ENCODE measurements around the gene OR2T27. TPM values are rescaled to one million over a fixed set of nuclear protein-coding genes. Genes with fewer than 3 reads are reported as not detected.

OR2T27 gene
- total and polyA plus RNA-seq, 9 of the 15 experiments (the other 6 are each of a cell fraction or from before 2014, with no cell fraction given) = not detected

- no peak for TF ChIP-seq TCF3 (CRISPR knock-in tag; IDR thresholded peaks at IDR 0.05)
- TF ChIP-seq CHD1 (IDR thresholded peaks at IDR 0.05; ENCODE audit: low read length) = no peak
- no peak for TF ChIP-seq ZBTB34 (CRISPR knock-in tag; IDR thresholded peaks at IDR 0.05)
- TF ChIP-seq ZNF408 (CRISPR knock-in tag; IDR thresholded peaks at IDR 0.05; ENCODE audit: low read depth) = no peak
- peak; percentile 59 for TF ChIP-seq MAFG (tag; conservative IDR thresholded peaks at IDR 0.05)
- TF ChIP-seq, protein P1, sequence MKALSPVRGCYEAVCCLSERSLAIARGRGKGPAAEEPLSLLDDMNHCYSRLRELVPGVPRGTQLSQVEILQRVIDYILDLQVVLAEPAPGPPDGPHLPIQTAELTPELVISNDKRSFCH (CRISPR knock-in tag; IDR thresholded peaks at IDR 0.05) = no peak
- TF ChIP-seq, protein P1 (tag; IDR thresholded peaks at IDR 0.05) = no peak
- TF ChIP-seq SMARCA5 (IDR thresholded peaks at IDR 0.05) = no peak
- TF ChIP-seq ZNF431 (CRISPR knock-in tag; IDR thresholded peaks at IDR 0.05) = no peak
- no peak for TF ChIP-seq ZNF134 (CRISPR knock-in tag; conservative IDR thresholded peaks at IDR 0.05)
- TF ChIP-seq TAF7 (tag; IDR thresholded peaks at IDR 0.05) = no peak
- TF ChIP-seq ZNF277 (CRISPR knock-in tag; IDR thresholded peaks at IDR 0.05; ENCODE audit: borderline replicate concordance) = no peak
- no peak for TF ChIP-seq SOX6 (IDR thresholded peaks at IDR 0.05)
- TF ChIP-seq ZNF282 (CRISPR knock-in tag; IDR thresholded peaks at IDR 0.05) = no peak
- no peak for TF ChIP-seq PYGO2 (tag; IDR thresholded peaks at IDR 0.05)
- TF ChIP-seq SIRT6 (IDR thresholded peaks at IDR 0.05; ENCODE audit: low read depth, low read length) = no peak
- no peak for TF ChIP-seq MYBL2 (IDR thresholded peaks at IDR 0.05; ENCODE audit: low read depth)
- no peak for TF ChIP-seq MYBL2 (CRISPR knock-in tag; IDR thresholded peaks at IDR 0.05; ENCODE audit: borderline replicate concordance)
- no peak for TF ChIP-seq U2AF1 (optimal IDR thresholded peaks at IDR 0.05; ENCODE audit: low read depth, low read length)
- TF ChIP-seq, protein P2, sequence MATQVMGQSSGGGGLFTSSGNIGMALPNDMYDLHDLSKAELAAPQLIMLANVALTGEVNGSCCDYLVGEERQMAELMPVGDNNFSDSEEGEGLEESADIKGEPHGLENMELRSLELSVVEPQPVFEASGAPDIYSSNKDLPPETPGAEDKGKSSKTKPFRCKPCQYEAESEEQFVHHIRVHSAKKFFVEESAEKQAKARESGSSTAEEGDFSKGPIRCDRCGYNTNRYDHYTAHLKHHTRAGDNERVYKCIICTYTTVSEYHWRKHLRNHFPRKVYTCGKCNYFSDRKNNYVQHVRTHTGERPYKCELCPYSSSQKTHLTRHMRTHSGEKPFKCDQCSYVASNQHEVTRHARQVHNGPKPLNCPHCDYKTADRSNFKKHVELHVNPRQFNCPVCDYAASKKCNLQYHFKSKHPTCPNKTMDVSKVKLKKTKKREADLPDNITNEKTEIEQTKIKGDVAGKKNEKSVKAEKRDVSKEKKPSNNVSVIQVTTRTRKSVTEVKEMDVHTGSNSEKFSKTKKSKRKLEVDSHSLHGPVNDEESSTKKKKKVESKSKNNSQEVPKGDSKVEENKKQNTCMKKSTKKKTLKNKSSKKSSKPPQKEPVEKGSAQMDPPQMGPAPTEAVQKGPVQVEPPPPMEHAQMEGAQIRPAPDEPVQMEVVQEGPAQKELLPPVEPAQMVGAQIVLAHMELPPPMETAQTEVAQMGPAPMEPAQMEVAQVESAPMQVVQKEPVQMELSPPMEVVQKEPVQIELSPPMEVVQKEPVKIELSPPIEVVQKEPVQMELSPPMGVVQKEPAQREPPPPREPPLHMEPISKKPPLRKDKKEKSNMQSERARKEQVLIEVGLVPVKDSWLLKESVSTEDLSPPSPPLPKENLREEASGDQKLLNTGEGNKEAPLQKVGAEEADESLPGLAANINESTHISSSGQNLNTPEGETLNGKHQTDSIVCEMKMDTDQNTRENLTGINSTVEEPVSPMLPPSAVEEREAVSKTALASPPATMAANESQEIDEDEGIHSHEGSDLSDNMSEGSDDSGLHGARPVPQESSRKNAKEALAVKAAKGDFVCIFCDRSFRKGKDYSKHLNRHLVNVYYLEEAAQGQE (IDR thresholded peaks at IDR 0.05; ENCODE audit: borderline replicate concordance) = no peak
- TF ChIP-seq, protein P2 (CRISPR knock-in tag; IDR thresholded peaks at IDR 0.05; ENCODE audit: low read depth) = no peak
These were observed 43.8 kb upstream of the OR2T27 start (continued) for GRCh38 chr1:248699099-248699498.
